HepG2 (cell line): ENCODE measurements around the gene PNMA6F. TPM values are rescaled to one million over a fixed set of nuclear protein-coding genes. Genes with fewer than 3 reads are reported as not detected.

Source experiments
- BORCS8-MEF2B ChIP-seq: sonication (generic); formaldehyde crosslinking; IDR thresholded peaks from 2 replicates; pipeline ENCODE4 v1.8.0; 2022; ENCODE audit warnings: mild to moderate bottlenecking, missing genetic modification reagents
- PBX2 ChIP-seq: IDR thresholded peaks from 2 replicates; pipeline ENCODE4 v1.6.1; 2016; ENCODE audit warnings: control low read depth
- STAT5B ChIP-seq: sonication (generic); formaldehyde crosslinking; IDR thresholded peaks from 2 replicates; pipeline ENCODE4 v1.4.0; 2020; ENCODE audit warnings: missing genetic modification reagents
- TAF1 ChIP-seq: sonication (generic); formaldehyde crosslinking; IDR thresholded peaks from 2 replicates; pipeline ENCODE4 v1.4.0; 2020; ENCODE audit warnings: missing genetic modification reagents
- ZBTB2 ChIP-seq: sonication (generic); formaldehyde crosslinking; IDR thresholded peaks from 2 replicates; pipeline ENCODE4 v1.8.0; 2022; ENCODE audit warnings: low read depth, missing genetic modification reagents
- ZHX1 ChIP-seq: sonication (generic); formaldehyde crosslinking; IDR thresholded peaks from 2 replicates; pipeline ENCODE4 v1.8.1; 2022; ENCODE audit warnings: low read depth, mild to moderate bottlenecking, missing genetic modification reagents
- ZNF333 ChIP-seq: sonication (generic); formaldehyde crosslinking; IDR thresholded peaks from 2 replicates; pipeline ENCODE4 v1.4.0; 2020; ENCODE audit warnings: mild to moderate bottlenecking, missing genetic modification reagents, borderline replicate concordance
- ZNF740 ChIP-seq: sonication (generic); formaldehyde crosslinking; IDR thresholded peaks from 2 replicates; pipeline ENCODE4 v1.4.0; 2020; ENCODE audit warnings: missing genetic modification reagents
- polyA plus RNA-seq, 8 experiments: library from polyadenylated mRNA; depleted of rRNA in 3 of 8; stranded (reverse) in 7 of 8; unstranded in 1 of 8; fragments of >200 nt; fragmentation: Illumina TruSeq in 4 of 8; extraction: Trizol in 4 of 8; gene quantifications; 2 replicates each; pipeline versions ENCODE4 v1.2.1 to v1.2.3, GENCODE V29; 2011 to 2016; ENCODE audit warnings: low read depth in 4 of 8, missing spikeins in 1 of 8, mixed read lengths in 1 of 8; ENCODE audit not compliant: insufficient read depth in 1 of 8
- total RNA-seq, 5 experiments: library from RNA; depleted of rRNA; stranded (reverse); fragments of >200 nt; fragmentation: Illumina TruSeq; extraction: Trizol; gene quantifications; 2 replicates each; pipeline ENCODE4 v1.2.3, GENCODE V29; 2016; ENCODE audit warnings: low read depth in 1 of 5

The PNMA6F gene
- total and polyA plus RNA-seq, 2 of the 13 experiments (the other 11 are each of a cell fraction or from before 2014, with no cell fraction given), result not detected

GRCh38 chrX:153339662-153340061, 18.1 kb upstream of the PNMA6F start (continued):
- TF ChIP-seq ZBTB2 (no peak), TAF1 (CRISPR knock-in tag) (no peak), ZNF740 (CRISPR knock-in tag) (no peak), STAT5B (no peak), PBX2 (CRISPR knock-in tag) (no peak), BORCS8-MEF2B (CRISPR knock-in tag) (no peak), ZHX1 (CRISPR knock-in tag) (no peak), ZNF333 (CRISPR knock-in tag) (no peak)
